Esophagus muscularis mucosa (tissue), 4 donors: Measurements from ENCODE around the gene ICE2. TPM values are rescaled to one million over a fixed set of nuclear protein-coding genes. Genes with fewer than 3 reads are reported as not detected.

Source experiments
- DNase-seq: peaks from one replicate; pipeline ENCODE4 v3.0.0-alpha.2; 2017; ENCODE audit errors: extremely low spot score
- H3K27ac ChIP-seq, 4 donors: fragments of 200-600 bp; sonication (generic); replicated peaks in 1 of 4; 1 replicate in 3 of 4; 2 replicates in 1 of 4; pipeline ENCODE4 v1.5.1; 2016 to 2019; ENCODE audit warnings: mild to moderate bottlenecking in 1 of 4
- H3K27me3 ChIP-seq, 4 donors: fragments of 200-600 bp; sonication (generic); one replicate each; pipeline versions ENCODE4 v1.5.1 to v1.6.0; 2016 to 2019
- H3K36me3 ChIP-seq, 4 donors: fragments of 200-600 bp; sonication (generic); one replicate each; pipeline ENCODE4 v1.5.1; 2016 to 2019
- H3K4me1 ChIP-seq, 4 donors: fragments of 200-600 bp; sonication (generic); one replicate each; pipeline ENCODE4 v1.5.1; 2016 to 2019
- H3K4me3 ChIP-seq, 4 donors: fragments of 200-600 bp; sonication (generic); 1 replicate in 2 of 4; 2 replicates in 2 of 4; pipeline ENCODE4 v1.5.1; 2016 to 2019; ENCODE audit warnings: mild to moderate bottlenecking in 4 of 4, moderate library complexity in 1 of 4
- H3K9me3 ChIP-seq, 4 donors: fragments of 200-600 bp; sonication (generic); 1 replicate in 3 of 4; 2 replicates in 1 of 4; pipeline ENCODE4 v1.5.1; 2016 to 2019
- CTCF ChIP-seq, 3 experiments: fragments of 200-600 bp in 2 of 3; fragments of 450-650 bp in 1 of 3; sonication (generic) in 2 of 3; IDR thresholded peaks; one replicate each; pipeline ENCODE4 v1.5.1; 2017 to 2019; ENCODE audit warnings: antibody characterized with exemption in 3 of 3, mild to moderate bottlenecking in 2 of 3, moderate library complexity in 1 of 3
- EP300 ChIP-seq: sonication (generic); formaldehyde crosslinking; IDR thresholded peaks from one replicate; pipeline ENCODE4 v1.6.1; 2017; ENCODE audit warnings: antibody characterized with exemption
- POLR2A ChIP-seq: fragments of 450-650 bp; IDR thresholded peaks from one replicate; pipeline ENCODE4 v1.6.1; 2017; ENCODE audit warnings: antibody characterized with exemption, moderate library complexity, mild to moderate bottlenecking, low read depth
- POLR2AphosphoS5 ChIP-seq, 2 donors: sonication (generic); formaldehyde crosslinking; IDR thresholded peaks; one replicate each; pipeline ENCODE4 v1.6.1; 2017; ENCODE audit warnings: antibody characterized with exemption in 2 of 2
- WGBS: methylation state at CpG from one replicate; pipeline ENCODE4 v1.1.5; 2018; 5-methylcytosine and 5-hydroxymethylcytosine counted together
- intact Hi-C: fragments of 100-400 bp; cut with DNase I; formaldehyde crosslinking; loops from one replicate; pipeline ENCODE4 v1.15.1; 2023
- total RNA-seq, 4 donors: library from RNA; depleted of rRNA; stranded (reverse); fragments of >200 nt; gene quantifications; one replicate each; pipeline versions ENCODE4 v1.1.0 to v1.2.1, GENCODE V29; 2016

ICE2 gene
- total RNA-seq, 4 donors from 2014 or later: 17.4 to 30.4 (median 21.3) TPM

GRCh38 chr15:60483042-60483441 lies 4.1 kb upstream of the ICE2 start:
- H3K9me3 ChIP-seq: no peaks in the 10 kb centered on the region
- no peaks in the 10 kb centered on the region for H3K36me3 ChIP-seq
- H3K27me3 ChIP-seq: no peaks in the 10 kb centered on the region
- DNase-seq: no peak
- no peak overlapping the region for H3K27ac ChIP-seq
- H3K4me1 ChIP-seq: peaks cover 8 to 16% (median 12%) of the 10 kb centered on the region in 4 donors
- H3K4me3 ChIP-seq: no peak overlapping the region
- intact Hi-C loops: no loop called here
- no peak for TF ChIP-seq POLR2AphosphoS5 (IDR thresholded peaks at IDR 0.05)
- TF ChIP-seq CTCF (IDR thresholded peaks at IDR 0.05): no peak
- no peak for TF ChIP-seq POLR2A
- 98% methylated on average over 3 of the region's 3 CpGs for WGBS

- 88% methylated on average over 3 of the region's 3 CpGs for WGBS
- TF ChIP-seq EP300 (no peak), POLR2A (no peak), CTCF (IDR thresholded peaks at IDR 0.05) (no peak), POLR2AphosphoS5 (IDR thresholded peaks at IDR 0.05) (no peak)
- Histone ChIP-seq H3K27ac (no peak overlapping the region), H3K9me3 (no peaks in the 10 kb centered on the region), H3K4me3 (no peak overlapping the region), H3K36me3 (no peaks in the 10 kb centered on the region), H3K27me3 (no peaks in the 10 kb centered on the region), H3K4me1 (peaks cover 27 to 38% (median 32%) of the 10 kb centered on the region in 4 donors)
- DNase-seq: no peak
- intact Hi-C loops: no loop called here
These were observed 1.9 kb upstream of the ICE2 start for GRCh38 chr15:60480888-60481287.

- H3K27me3 ChIP-seq: no peaks in the 10 kb centered on the region
- TF ChIP-seq POLR2AphosphoS5 (IDR thresholded peaks at IDR 0.05) (no peak), EP300 (no peak), POLR2A (no peak), CTCF (IDR thresholded peaks at IDR 0.05) (no peak)
- peaks cover 28 to 40% (median 37%) of the 10 kb centered on the region in 4 donors for H3K4me1 ChIP-seq
- H3K27ac ChIP-seq: peak overlapping the region in 1 of 4 donors; percentile 93
- H3K9me3 ChIP-seq: no peaks in the 10 kb centered on the region
- intact Hi-C loops: no loop called here
- no peaks in the 10 kb centered on the region for H3K36me3 ChIP-seq
- 95% methylated on average over 1 of the region's 1 CpG for WGBS
- no peak overlapping the region for H3K4me3 ChIP-seq
- DNase-seq: no peak
These were observed 1.2 kb upstream of the ICE2 start for GRCh38 chr15:60480149-60480548.

- no peaks in the 10 kb centered on the region for H3K27me3 ChIP-seq
- peaks cover 28 to 45% (median 37%) of the 10 kb centered on the region in 4 donors for H3K4me1 ChIP-seq
- peaks cover 0 to 5% (median 2%) of the 10 kb centered on the region in 4 donors for H3K36me3 ChIP-seq
- DNase-seq: no peak
- H3K27ac ChIP-seq: peak overlapping the region; percentile 91 to 95 (median 94)
- WGBS: 45% methylated on average over 10 of the region's 10 CpGs
- intact Hi-C loops: no loop called here
- no peak for TF ChIP-seq POLR2A
- TF ChIP-seq EP300: no peak
- no peak for TF ChIP-seq POLR2AphosphoS5 (IDR thresholded peaks at IDR 0.05)
- TF ChIP-seq CTCF (IDR thresholded peaks at IDR 0.05): no peak
- H3K4me3 ChIP-seq: peak overlapping the region; percentile 69 to 95 (median 84)
- H3K9me3 ChIP-seq: no peaks in the 10 kb centered on the region
These were observed 594 bp upstream of the ICE2 start for GRCh38 chr15:60479361-60480110.
